IMR-90 (cell line): ENCODE data around the gene CDC42EP4. TPM values are rescaled to one million over a fixed set of nuclear protein-coding genes. Genes with fewer than 3 reads are reported as not detected.

ENCODE experiments used
- ATAC-seq: fragments of 200-7000 bp; cut with Tn5 transposase; 2 replicates; pipeline ENCODE4 v1.9.1; 2020; ENCODE audit warnings: low read depth, mild to moderate bottlenecking, moderate library complexity
- BruUV-seq: library from RNA; stranded (reverse); fragments of 400-500 nt; replicated peaks from 2 replicates; lab custom pipeline; 2021; lab: Mats Ljungman, UMichigan
- CTCF ChIA-PET: fragments of 300-600 bp; formaldehyde crosslinking; extraction: SDS; loops from one replicate; lab custom pipeline; 2021; ENCODE audit warnings: antibody characterized with exemption; lab: Yijun Ruan, JAX
- POLR2A ChIA-PET: fragments of 300-600 bp; sonication (Branson Sonifier 250); formaldehyde crosslinking; loops from one replicate; lab custom pipeline; 2022; ENCODE audit warnings: antibody characterized with exemption; ENCODE audit not compliant: unreplicated experiment; lab: Charles Lee
- DNase-seq: peaks from one replicate; pipeline ENCODE4 v3.0.0; 2013
- H2AFZ ChIP-seq: replicated peaks from 2 replicates; pipeline ENCODE3; 2013; ENCODE audit warnings: low read length, mild to moderate bottlenecking; ENCODE audit not compliant: poor library complexity
- H2AK5ac ChIP-seq: 2 replicates; pipeline ENCODE4 v1.6.1; 2013; ENCODE audit warnings: low read depth, low read length, inconsistent platforms
- H2AK9ac ChIP-seq: replicated peaks from 2 replicates; pipeline ENCODE3; 2013; ENCODE audit warnings: mild to moderate bottlenecking, low read depth, low read length, moderate library complexity; ENCODE audit not compliant: poor library complexity
- H2BK120ac ChIP-seq: 2 replicates; pipeline ENCODE4 v1.6.1; 2013; ENCODE audit warnings: low read depth, low read length, inconsistent platforms
- H2BK15ac ChIP-seq: 3 replicates; pipeline ENCODE4 v1.6.1; 2013; ENCODE audit warnings: low read depth, low read length, inconsistent platforms
- H2BK20ac ChIP-seq: 2 replicates; pipeline ENCODE4 v1.6.1; 2013; ENCODE audit warnings: low read depth, mild to moderate bottlenecking, inconsistent platforms, low read length, moderate library complexity
- H2BK5ac ChIP-seq: 2 replicates; pipeline ENCODE4 v1.6.1; 2013; ENCODE audit warnings: mild to moderate bottlenecking, low read depth, low read length, inconsistent platforms; ENCODE audit not compliant: poor library complexity, severe bottlenecking
- H3K14ac ChIP-seq: replicated peaks from 2 replicates; pipeline ENCODE4 v1.6.1; 2013; ENCODE audit warnings: low read depth, low read length, inconsistent platforms
- H3K18ac ChIP-seq: 2 replicates; pipeline ENCODE4 v1.6.1; 2013; ENCODE audit warnings: low read depth, low read length, control low read depth
- H3K23ac ChIP-seq: 2 replicates; pipeline ENCODE4 v1.6.1; 2013; ENCODE audit warnings: low read depth, low read length, inconsistent platforms
- H3K27ac ChIP-seq: 2 replicates; pipeline ENCODE4 v1.5.1; 2013; ENCODE audit warnings: mild to moderate bottlenecking, control low read depth, low read length; ENCODE audit not compliant: insufficient read depth
- H3K27me3 ChIP-seq: 2 replicates; pipeline ENCODE4 v1.6.1; 2013; ENCODE audit warnings: low read length; ENCODE audit not compliant: control insufficient read depth, insufficient read depth
- H3K36me3 ChIP-seq: 2 replicates; pipeline ENCODE4 v1.6.1; 2013; ENCODE audit warnings: low read length, mixed read lengths; ENCODE audit not compliant: control insufficient read depth, insufficient read depth
- H3K4ac ChIP-seq: 2 replicates; pipeline ENCODE4 v1.6.1; 2013; ENCODE audit warnings: low read depth, low read length, inconsistent platforms
- H3K4me1 ChIP-seq: 2 replicates; pipeline ENCODE4 v1.6.1; 2013; ENCODE audit warnings: low read length, mixed read lengths; ENCODE audit not compliant: control insufficient read depth, insufficient read depth
- H3K4me2 ChIP-seq: 2 replicates; pipeline ENCODE4 v1.6.1; 2013; ENCODE audit warnings: low read depth, mild to moderate bottlenecking, control low read depth, low read length, moderate library complexity
- H3K4me3 ChIP-seq: 2 replicates; pipeline ENCODE4 v1.5.1; 2013; ENCODE audit warnings: low read depth, mild to moderate bottlenecking, control low read depth, low read length, moderate library complexity; ENCODE audit not compliant: insufficient read depth
- H3K56ac ChIP-seq: 2 replicates; pipeline ENCODE4 v1.6.1; 2013; ENCODE audit warnings: low read length, inconsistent platforms; ENCODE audit not compliant: insufficient read depth; ENCODE audit errors: extremely low read depth
- H3K79me1 ChIP-seq, 2 experiments: 2 replicates each; pipeline ENCODE4 v1.6.1; 2013; ENCODE audit warnings: low read length in 2 of 2, inconsistent platforms in 1 of 2, low read depth in 1 of 2
- H3K9ac ChIP-seq: 2 replicates; pipeline ENCODE4 v1.6.1; 2013; ENCODE audit warnings: low read depth, low read length, control low read depth
- H3K9me1 ChIP-seq: 2 replicates; pipeline ENCODE4 v1.6.1; 2013; ENCODE audit warnings: low read length, inconsistent platforms; ENCODE audit not compliant: insufficient read depth
- H3K9me3 ChIP-seq: 2 replicates; pipeline ENCODE4 v1.6.1; 2013; ENCODE audit warnings: low read length; ENCODE audit not compliant: control insufficient read depth, insufficient read depth
- H4K20me1 ChIP-seq: 2 replicates; pipeline ENCODE4 v1.6.1; 2013; ENCODE audit warnings: low read length, inconsistent platforms; ENCODE audit not compliant: insufficient read depth
- H4K5ac ChIP-seq: 2 replicates; pipeline ENCODE4 v1.6.1; 2013; ENCODE audit warnings: mild to moderate bottlenecking, low read depth, low read length, control low read depth
- H4K8ac ChIP-seq, 2 experiments: 2 replicates each; pipeline ENCODE4 v1.6.1; 2013; ENCODE audit warnings: low read depth in 2 of 2, low read length in 2 of 2, control low read depth in 1 of 2, inconsistent platforms in 1 of 2
- H4K91ac ChIP-seq: 2 replicates; pipeline ENCODE4 v1.6.1; 2013; ENCODE audit warnings: low read depth, low read length, inconsistent platforms; ENCODE audit not compliant: insufficient read depth
- BHLHE40 ChIP-seq: fragments of 150-350 bp; IDR thresholded peaks from 2 replicates; pipeline ENCODE4 v1.6.1; 2016; ENCODE audit warnings: mild to moderate bottlenecking, low read depth, low read length
- CEBPB ChIP-seq: IDR thresholded peaks from 2 replicates; pipeline ENCODE4 v1.6.1; 2012; ENCODE audit warnings: low read depth, low read length, improper control_type of control experiment
- CHD1 ChIP-seq: IDR thresholded peaks from 2 replicates; pipeline ENCODE4 v1.6.1; 2012; ENCODE audit warnings: low read depth, low read length, improper control_type of control experiment
- CTCF ChIP-seq: conservative IDR thresholded peaks from 2 replicates; pipeline ENCODE4 v1.5.1; 2012; ENCODE audit warnings: mild to moderate bottlenecking, low read depth, low read length, improper control_type of control experiment
- FOS ChIP-seq: fragments of 150-350 bp; IDR thresholded peaks from 2 replicates; pipeline ENCODE4 v1.6.1; 2016; ENCODE audit warnings: low read depth, low read length
- MAFK ChIP-seq: IDR thresholded peaks from 2 replicates; pipeline ENCODE4 v1.6.1; 2012; ENCODE audit warnings: low read depth, low read length, improper control_type of control experiment
- MAZ ChIP-seq: IDR thresholded peaks from 2 replicates; pipeline ENCODE4 v1.6.1; 2012; ENCODE audit warnings: low read depth, mild to moderate bottlenecking, low read length, improper control_type of control experiment, moderate library complexity, borderline replicate concordance
- MXI1 ChIP-seq: IDR thresholded peaks from 2 replicates; pipeline ENCODE4 v1.6.1; 2012; ENCODE audit warnings: low read depth, mild to moderate bottlenecking, low read length, moderate library complexity, borderline replicate concordance
- NFE2L2 ChIP-seq: fragments of 150-350 bp; IDR thresholded peaks from 2 replicates; pipeline ENCODE4 v1.6.1; 2016; ENCODE audit warnings: low read depth, mild to moderate bottlenecking, low read length
- POLR2A ChIP-seq: IDR thresholded peaks from 2 replicates; pipeline ENCODE4 v1.6.1; 2012; ENCODE audit warnings: mild to moderate bottlenecking, low read depth, low read length
- RAD21 ChIP-seq: IDR thresholded peaks from 2 replicates; pipeline ENCODE4 v1.6.1; 2012; ENCODE audit warnings: low read length, improper control_type of control experiment
- RCOR1 ChIP-seq: IDR thresholded peaks from 2 replicates; pipeline ENCODE4 v1.6.1; 2012; ENCODE audit warnings: mild to moderate bottlenecking, low read length, improper control_type of control experiment; ENCODE audit not compliant: insufficient replicate concordance
- RFX5 ChIP-seq: IDR thresholded peaks from 2 replicates; pipeline ENCODE4 v1.8.0; 2012; ENCODE audit warnings: low read depth, mild to moderate bottlenecking, low read length, moderate library complexity
- SMC3 ChIP-seq: fragments of 150-350 bp; IDR thresholded peaks from 2 replicates; pipeline ENCODE4 v1.6.1; 2016; ENCODE audit warnings: low read depth, mild to moderate bottlenecking, antibody characterized with exemption, low read length, moderate library complexity
- USF2 ChIP-seq: fragments of 150-350 bp; IDR thresholded peaks from 2 replicates; pipeline ENCODE4 v1.6.1; 2017; ENCODE audit warnings: mild to moderate bottlenecking, antibody characterized with exemption, low read length, low read depth
- WGBS, 2 experiments: methylation state at CpG; one replicate each; pipeline versions ENCODE4 v1.1.5 to v1.1.7; 2013; ENCODE audit warnings: missing lambda C conversion rate in 2 of 2; ENCODE audit not compliant: insufficient read length in 1 of 2; ENCODE audit errors: extremely low coverage in 2 of 2; 5-methylcytosine and 5-hydroxymethylcytosine counted together
- dilution Hi-C: fragments of 300-500 bp; cut with HindIII; formaldehyde crosslinking; loops from one replicate; pipeline ENCODE4 v1.14.3; 2018; ENCODE audit warnings: low sequenced_read_pairs; ENCODE audit not compliant: unreplicated experiment
- in situ Hi-C: fragments of 300-500 bp; cut with MboI; formaldehyde crosslinking; loops from 3 replicates; pipeline ENCODE4 v1.14.3; 2019; ENCODE audit warnings: low sequenced_read_pairs, inconsistent platforms, mixed read lengths
- intact Hi-C: fragments of 100-400 bp; cut with micrococcal nuclease; formaldehyde crosslinking; loops from 2 replicates; pipeline ENCODE4 v1.10.0; 2022
- polyA plus RNA-seq, 3 experiments: library from polyadenylated mRNA; depleted of rRNA; stranded (reverse); fragments of >200 nt; gene quantifications; 2 replicates each; pipeline ENCODE4 v1.2.3, GENCODE V29; 2012; ENCODE audit warnings: low replicate concordance in 1 of 3
- total RNA-seq: library from RNA; depleted of rRNA; stranded (reverse); fragments of >200 nt; gene quantifications from 2 replicates; pipeline ENCODE4 v1.2.3, GENCODE V29; 2012
- TF ChIP-seq, protein P1 (sequence below): fragments of 150-350 bp; IDR thresholded peaks from 2 replicates; pipeline ENCODE4 v1.6.1; 2016; ENCODE audit warnings: low read depth, mild to moderate bottlenecking, low read length, moderate library complexity, borderline replicate concordance

CDC42EP4 gene
- total and polyA plus RNA-seq, 2 of the 4 experiments (the other 2 are of a cell fraction) = 14.3 to 25.8 TPM

GRCh38 chr17:73255671-73256181 is 56.1 kb downstream of the CDC42EP4 start:
- Histone ChIP-seq H2BK20ac (0 out of 2 replicates have a peak overlapping the region, but pooled peaks have one; percentile 9), H3K23ac (no peak overlapping the region), H3K9me3 (no peaks in the 10 kb centered on the region), H3K14ac (no peak overlapping the region), H3K36me3 (no peaks in the 10 kb centered on the region), H4K5ac (no peak overlapping the region), H4K91ac (no peak overlapping the region), H3K9me1 (no peaks in the 10 kb centered on the region; the same call in 1 of the 2 replicates), H3K4ac (no peak overlapping the region), H3K27ac (no peak overlapping the region), H2BK15ac (no peak overlapping the region), H3K56ac (no peak overlapping the region), H3K18ac (no peak overlapping the region), H3K4me3 (no peak overlapping the region), H3K4me1 (no peaks in the 10 kb centered on the region), H2AK5ac (no peak overlapping the region; the same call in 1 of the 2 replicates), H2AFZ (peak overlapping the region; percentile 71), H4K8ac (no peak overlapping the region), H2BK120ac (no peak overlapping the region), H3K4me2 (no peak overlapping the region), H3K79me1 (no peaks in the 10 kb centered on the region), H3K27me3 (no peaks in the 10 kb centered on the region), H3K9ac (no peak overlapping the region), H4K20me1 (no peaks in the 10 kb centered on the region), H2BK5ac (no peak overlapping the region), H2AK9ac (no peak overlapping the region)
- peak; percentile 87 for ATAC-seq
- BruUV-seq = no TSS peak
- WGBS, 2 experiments = 0% methylated on average over 3 of the region's 8 CpGs; no CpG with 5 or more reads in 1 of the 2 experiments
- in situ Hi-C loops = loop anchor here (5.0 to 25.0 kb wide), 3 partner anchors 117 to 932 kb away; no protein-coding TSS in a partner anchor
- intact Hi-C loops = loop anchor here (1.0 to 5.0 kb wide), 3 partner anchors 56 to 922 kb away; no protein-coding TSS in a partner anchor
- peak; percentile 95 for TF ChIP-seq CTCF
- TF ChIP-seq CEBPB = no peak
- 0 out of 2 replicates have a peak, but pooled peaks have one; percentile 38 for TF ChIP-seq POLR2A
- TF ChIP-seq, protein P1, sequence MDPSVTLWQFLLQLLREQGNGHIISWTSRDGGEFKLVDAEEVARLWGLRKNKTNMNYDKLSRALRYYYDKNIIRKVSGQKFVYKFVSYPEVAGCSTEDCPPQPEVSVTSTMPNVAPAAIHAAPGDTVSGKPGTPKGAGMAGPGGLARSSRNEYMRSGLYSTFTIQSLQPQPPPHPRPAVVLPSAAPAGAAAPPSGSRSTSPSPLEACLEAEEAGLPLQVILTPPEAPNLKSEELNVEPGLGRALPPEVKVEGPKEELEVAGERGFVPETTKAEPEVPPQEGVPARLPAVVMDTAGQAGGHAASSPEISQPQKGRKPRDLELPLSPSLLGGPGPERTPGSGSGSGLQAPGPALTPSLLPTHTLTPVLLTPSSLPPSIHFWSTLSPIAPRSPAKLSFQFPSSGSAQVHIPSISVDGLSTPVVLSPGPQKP = no peak
- TF ChIP-seq BHLHE40 = no peak
- no peak for TF ChIP-seq NFE2L2
- no peak for TF ChIP-seq MXI1
- TF ChIP-seq FOS = no peak
- no peak for TF ChIP-seq CHD1
- TF ChIP-seq RCOR1 = no peak
- no peak for TF ChIP-seq MAZ
- TF ChIP-seq RAD21 = peak; percentile 99
- TF ChIP-seq USF2 = no peak
- TF ChIP-seq SMC3 = peak; percentile 98
- no peak for TF ChIP-seq RFX5
- TF ChIP-seq MAFK = no peak
- DNase-seq = peak; percentile 24
- ChIA-PET CTCF (interaction anchor here (0.6 to 2.9 kb wide), 5 partner anchors 11 to 117 kb away, joined by 3 to 37 read pairs (median 4); no protein-coding TSS in a partner anchor), POLR2A (no interaction called here)
- dilution Hi-C loops = no loop called here
